Activated CD8-positive, alpha-beta memory T cell treated with anti-CD3 and anti-CD28 coated beads, Interleukin-2, amount 50 U/mL, for 1 hour (primary cell): ENCODE measurements around the gene TP73.
"Not testable (repeated sequence)": the region's sequence is repeated elsewhere in the genome, so short reads cannot be mapped to it uniquely, and the experiment has no call there.

Experiments
- DNase-seq: peaks from one replicate; pipeline ENCODE4 v3.0.0-alpha.2; 2020; ENCODE audit errors: extremely low read depth

Gene TP73

GRCh38 chr1:3744646-3745045 is 92.3 kb downstream of the TP73 start:
- no peak for DNase-seq

GRCh38 chr1:3745071-3745470 is 92.8 kb downstream of the TP73 start:
- DNase-seq, result no peak

- no peak for DNase-seq
Observed at GRCh38 chr1:3745590-3746381, 93.5 kb downstream of the TP73 start.

GRCh38 chr1:3746389-3746829 is 94.1 kb downstream of the TP73 start:
- DNase-seq, result no peak

- DNase-seq, result peak; percentile 47
Observed at GRCh38 chr1:3746830-3747521, 94.7 kb downstream of the TP73 start.

- DNase-seq, result no peak
Observed at GRCh38 chr1:3747522-3747848, 95.2 kb downstream of the TP73 start.

GRCh38 chr1:3747903-3748302 is 95.6 kb downstream of the TP73 start:
- DNase-seq, result no peak

- DNase-seq, result not testable (repeated sequence)
Observed at GRCh38 chr1:3748316-3748900, 96.1 kb downstream of the TP73 start.

- DNase-seq, result no peak
Observed at GRCh38 chr1:3749512-3749911, 97.2 kb downstream of the TP73 start.

- DNase-seq, result no peak
Observed at GRCh38 chr1:3750741-3751140, 98.4 kb downstream of the TP73 start.

- no peak for DNase-seq
Observed at GRCh38 chr1:3752400-3752945, 100.2 kb downstream of the TP73 start, which contains the start of gene CCDC27. Gene CCDC27 (plus strand): TSS chr1:3752450. CDS start chr1:3752482, 32 bp downstream.

GRCh38 chr1:3753656-3754454 is 101.5 kb downstream of the TP73 start:
- DNase-seq, result no peak

- no peak for DNase-seq
Observed at GRCh38 chr1:3756394-3756793, 104.1 kb downstream of the TP73 start.

- no peak for DNase-seq
Observed at GRCh38 chr1:3759164-3759563, 106.8 kb downstream of the TP73 start.

GRCh38 chr1:3759796-3760195 is 107.5 kb downstream of the TP73 start:
- DNase-seq, result no peak

GRCh38 chr1:3761296-3762010 is 109.1 kb downstream of the TP73 start:
- no peak for DNase-seq

GRCh38 chr1:3762151-3762872 is 110.0 kb downstream of the TP73 start:
- no peak for DNase-seq

GRCh38 chr1:3762873-3763228 is 110.5 kb downstream of the TP73 start:
- DNase-seq, result no peak

- no peak for DNase-seq
Observed at GRCh38 chr1:3763351-3764125, 111.2 kb downstream of the TP73 start.
